Anterior cingulate cortex (tissue), 58 donors: ENCODE results near the gene NEK2.
A peak's percentile ranks its signal among the peaks of the same experiment; 100 is the strongest.
"Not testable (repeated sequence)": the region's sequence is repeated elsewhere in the genome, so short reads cannot be mapped to it uniquely, and the experiment has no call there.

Source experiments
- DNase-seq, 58 donors: peaks; one replicate each; lab custom pipeline; 2025; lab: John Stamatoyannopoulos, UW

Gene NEK2

GRCh38 chr1:211697356-211697755 lies 21.9 kb upstream of the NEK2 start:
- DNase-seq, result no peak

GRCh38 chr1:211695135-211695816 lies 19.9 kb upstream of the NEK2 start:
- no peak for DNase-seq

GRCh38 chr1:211693911-211694310 lies 18.5 kb upstream of the NEK2 start:
- DNase-seq, result not testable (repeated sequence)

- DNase-seq, result no peak
Observed at GRCh38 chr1:211688421-211688820, 13.0 kb upstream of the NEK2 start.

GRCh38 chr1:211687462-211688215 lies 12.2 kb upstream of the NEK2 start:
- DNase-seq, result no peak

- DNase-seq, result no peak
Observed at GRCh38 chr1:211685823-211686222, 10.4 kb upstream of the NEK2 start.

- DNase-seq, result no peak
Observed at GRCh38 chr1:211684791-211685190, 9.4 kb upstream of the NEK2 start.

- DNase-seq, result no peak
Observed at GRCh38 chr1:211684331-211684730, 8.9 kb upstream of the NEK2 start.

GRCh38 chr1:211683396-211684297 lies 8.2 kb upstream of the NEK2 start:
- DNase-seq, result no peak

GRCh38 chr1:211682186-211682585 lies 6.8 kb upstream of the NEK2 start:
- DNase-seq, result not testable (repeated sequence)

GRCh38 chr1:211680752-211681327 lies 5.4 kb upstream of the NEK2 start:
- DNase-seq, result peak in 51 of 58 donors; percentile 5 to 90 (median 62)

- DNase-seq, result no peak
Observed at GRCh38 chr1:211677659-211678058, 2.2 kb upstream of the NEK2 start.

GRCh38 chr1:211676761-211677160 lies 1.3 kb upstream of the NEK2 start:
- no peak for DNase-seq

GRCh38 chr1:211676106-211676583 lies 724 bp upstream of the NEK2 start:
- DNase-seq, result no peak

- DNase-seq, result no peak
Observed at GRCh38 chr1:211667065-211667617, 8.3 kb downstream of the NEK2 start.

- DNase-seq, result no peak
Observed at GRCh38 chr1:211660718-211661222, 14.7 kb downstream of the NEK2 start.

GRCh38 chr1:211656728-211657127 lies 18.7 kb downstream of the NEK2 start:
- no peak for DNase-seq

- DNase-seq, result peak in 56 of 58 donors; percentile 9 to 89 (median 70)
Observed at GRCh38 chr1:211654838-211655787, 20.3 kb downstream of the NEK2 start.
